ENCODE results near the gene STK11.

The STK11 gene

DNA sequence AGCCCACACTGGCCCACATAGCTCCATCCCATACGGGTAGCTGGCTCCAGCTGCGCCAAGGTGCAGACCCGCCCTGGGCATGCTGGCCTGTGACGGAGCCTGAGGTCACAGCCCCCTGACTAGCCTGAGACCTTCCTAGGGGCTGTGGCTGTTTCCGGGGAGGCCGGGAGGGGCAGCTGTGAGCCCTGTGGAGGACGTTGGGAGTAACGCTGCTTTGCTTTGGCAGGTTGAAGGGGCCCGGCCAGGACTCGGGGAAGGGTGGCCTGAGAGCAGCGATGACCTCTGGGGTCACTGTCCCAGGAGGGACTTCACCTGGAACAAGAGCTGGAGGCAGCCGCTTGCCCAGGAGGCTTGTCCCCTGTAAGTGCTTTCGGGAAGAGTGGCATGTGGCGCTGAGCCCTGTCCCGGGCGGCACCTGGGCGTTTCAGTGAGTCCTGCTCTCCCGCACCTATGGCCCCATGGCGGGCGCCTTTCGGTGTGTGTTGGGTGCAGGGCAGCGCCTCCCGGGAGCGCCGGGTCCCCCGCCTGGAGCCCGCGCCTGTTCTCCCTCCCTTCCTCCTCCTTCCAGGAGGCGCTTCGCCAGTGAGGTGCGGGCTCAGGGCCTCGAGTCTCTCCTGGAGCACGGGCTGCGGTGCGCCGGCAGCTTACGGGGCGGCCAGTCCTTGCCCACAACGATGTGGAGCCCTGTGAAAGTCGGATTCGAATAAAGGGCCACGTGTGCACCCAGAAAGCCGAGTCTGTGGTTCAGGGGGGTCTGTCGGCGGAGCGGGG, 68.7 kb downstream of the STK11 start:
- H3K36me3 ChIP-seq (ENCODE audit: insufficient read depth, low read length) = peaks cover 55% of the 10 kb centered on the region; the same call in 1 of the 2 replicates
- H3K79me2 ChIP-seq (ENCODE audit: insufficient read depth, low read length) = peaks cover 72% of the 10 kb centered on the region
- H2AFZ ChIP-seq (ENCODE audit: low read length) = no peak overlapping the region
- H4K20me1 ChIP-seq (ENCODE audit: insufficient read depth, low read length, poor library complexity, severe bottlenecking) = peaks cover 66% of the 10 kb centered on the region
- no peak overlapping the region for H3K9ac ChIP-seq (ENCODE audit: low read depth, low read length, poor library complexity, severe bottlenecking)
- no peaks in the 10 kb centered on the region for H3K9me3 ChIP-seq (ENCODE audit: insufficient read depth, low read depth, low read length)
- H3K27me3 ChIP-seq (ENCODE audit: insufficient read depth, low read length, poor library complexity, severe bottlenecking) = peaks cover 4% of the 10 kb centered on the region
- H3K4me2 ChIP-seq (ENCODE audit: low read depth, low read length, poor library complexity, severe bottlenecking) = peak overlapping the region; percentile 98
- peak overlapping the region; percentile 90 for H3K4me3 ChIP-seq (ENCODE audit: low read length, poor library complexity, severe bottlenecking)
- TF ChIP-seq, protein P1, sequence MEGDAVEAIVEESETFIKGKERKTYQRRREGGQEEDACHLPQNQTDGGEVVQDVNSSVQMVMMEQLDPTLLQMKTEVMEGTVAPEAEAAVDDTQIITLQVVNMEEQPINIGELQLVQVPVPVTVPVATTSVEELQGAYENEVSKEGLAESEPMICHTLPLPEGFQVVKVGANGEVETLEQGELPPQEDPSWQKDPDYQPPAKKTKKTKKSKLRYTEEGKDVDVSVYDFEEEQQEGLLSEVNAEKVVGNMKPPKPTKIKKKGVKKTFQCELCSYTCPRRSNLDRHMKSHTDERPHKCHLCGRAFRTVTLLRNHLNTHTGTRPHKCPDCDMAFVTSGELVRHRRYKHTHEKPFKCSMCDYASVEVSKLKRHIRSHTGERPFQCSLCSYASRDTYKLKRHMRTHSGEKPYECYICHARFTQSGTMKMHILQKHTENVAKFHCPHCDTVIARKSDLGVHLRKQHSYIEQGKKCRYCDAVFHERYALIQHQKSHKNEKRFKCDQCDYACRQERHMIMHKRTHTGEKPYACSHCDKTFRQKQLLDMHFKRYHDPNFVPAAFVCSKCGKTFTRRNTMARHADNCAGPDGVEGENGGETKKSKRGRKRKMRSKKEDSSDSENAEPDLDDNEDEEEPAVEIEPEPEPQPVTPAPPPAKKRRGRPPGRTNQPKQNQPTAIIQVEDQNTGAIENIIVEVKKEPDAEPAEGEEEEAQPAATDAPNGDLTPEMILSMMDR (conservative IDR thresholded peaks at IDR 0.05; ENCODE audit: low read length) = no peak
- TF ChIP-seq EZH2phosphoT487 (IDR thresholded peaks at IDR 0.05; ENCODE audit: borderline replicate concordance) = no peak
- H3K9me2 ChIP-seq (replicated peaks; ENCODE audit: low read depth, low read length) = no peaks in the 10 kb centered on the region
- peaks cover 14% of the 10 kb centered on the region for H3F3A ChIP-seq (ENCODE audit: low read depth)
- H3K4me1 ChIP-seq (ENCODE audit: insufficient read depth, low read length, poor library complexity, severe bottlenecking) = peaks cover 40% of the 10 kb centered on the region

DNA sequence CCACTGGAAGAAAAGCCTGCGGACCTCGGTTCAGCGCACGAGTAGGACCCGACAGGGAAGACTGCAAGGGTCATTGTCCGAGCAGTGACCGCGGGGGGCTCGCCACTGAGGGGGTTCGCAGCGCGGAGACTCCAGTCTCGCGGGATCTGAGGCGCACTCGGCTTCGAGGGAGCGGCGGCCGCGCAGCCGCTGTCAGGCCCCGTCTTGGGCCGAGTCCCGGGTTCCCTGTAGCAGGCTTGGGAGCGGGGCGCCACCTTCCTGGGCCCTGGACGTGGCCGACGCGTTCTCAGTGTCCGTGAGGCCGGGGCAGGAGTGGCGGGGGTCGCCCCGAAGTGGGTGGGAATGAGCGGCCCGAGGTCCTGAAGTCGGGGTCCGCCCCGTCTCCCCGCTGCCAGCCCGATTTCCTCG, 69.3 kb downstream of the STK11 start:
- TF ChIP-seq EZH2phosphoT487 (IDR thresholded peaks at IDR 0.05; ENCODE audit: borderline replicate concordance) = no peak
- TF ChIP-seq, protein P1 (conservative IDR thresholded peaks at IDR 0.05; ENCODE audit: low read length) = no peak
- Histone ChIP-seq H3K4me1 (ENCODE audit: insufficient read depth, low read length, poor library complexity, severe bottlenecking) (peaks cover 40% of the 10 kb centered on the region), H3K27me3 (ENCODE audit: insufficient read depth, low read length, poor library complexity, severe bottlenecking) (peaks cover 2% of the 10 kb centered on the region), H3K9me3 (ENCODE audit: insufficient read depth, low read depth, low read length) (no peaks in the 10 kb centered on the region), H4K20me1 (ENCODE audit: insufficient read depth, low read length, poor library complexity, severe bottlenecking) (peaks cover 63% of the 10 kb centered on the region), H2AFZ (ENCODE audit: low read length) (no peak overlapping the region), H3K9ac (ENCODE audit: low read depth, low read length, poor library complexity, severe bottlenecking) (peak overlapping the region; percentile 85), H3K4me3 (ENCODE audit: low read length, poor library complexity, severe bottlenecking) (peak overlapping the region; percentile 90), H3K4me2 (ENCODE audit: low read depth, low read length, poor library complexity, severe bottlenecking) (peak overlapping the region; percentile 98), H3F3A (ENCODE audit: low read depth) (peaks cover 14% of the 10 kb centered on the region), H3K79me2 (ENCODE audit: insufficient read depth, low read length) (peaks cover 68% of the 10 kb centered on the region), H3K36me3 (ENCODE audit: insufficient read depth, low read length) (peaks cover 56% of the 10 kb centered on the region; the same call in 1 of the 2 replicates), H3K9me2 (replicated peaks; ENCODE audit: low read depth, low read length) (no peaks in the 10 kb centered on the region)

DNA sequence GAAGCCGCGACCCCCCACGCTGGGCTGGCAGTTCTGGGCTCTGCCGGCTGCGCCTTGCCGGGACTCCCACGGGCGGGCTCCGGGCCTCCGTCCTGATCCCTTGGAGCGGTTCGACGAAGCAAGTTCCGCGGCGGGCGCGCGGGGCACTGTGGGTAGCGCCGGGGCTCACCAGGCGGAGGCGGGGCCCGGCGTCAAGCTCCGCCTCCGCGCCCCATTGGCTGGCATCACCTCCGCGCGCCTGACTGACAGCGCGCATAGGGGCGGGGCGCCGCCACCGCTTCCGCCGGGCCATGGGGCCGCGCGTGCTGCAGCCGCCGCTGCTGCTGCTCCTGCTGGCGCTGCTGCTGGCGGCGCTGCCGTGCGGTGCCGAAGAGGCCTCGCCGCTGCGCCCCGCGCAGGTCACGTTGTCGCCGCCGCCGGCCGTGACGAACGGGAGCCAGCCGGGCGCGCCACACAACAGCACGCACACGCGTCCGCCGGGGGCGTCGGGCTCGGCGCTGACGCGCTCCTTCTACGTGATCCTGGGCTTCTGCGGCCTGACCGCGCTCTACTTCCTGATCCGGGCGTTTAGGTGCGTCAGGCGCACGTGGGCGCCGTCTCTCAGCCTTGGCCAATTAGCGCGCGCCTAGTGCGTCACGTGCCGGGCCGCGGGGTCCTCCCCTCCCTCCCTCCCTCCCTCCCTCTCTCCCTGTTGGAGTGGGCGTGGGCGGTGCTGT, 69.8 kb downstream of the STK11 start, which contains the start of gene FAM174C:
TSS of gene FAM174C (plus strand) at position 271 of the 716 bp plus-strand sequence. CDS start at position 291, 20 bp downstream.
- peaks cover 63% of the 10 kb centered on the region for H3K79me2 ChIP-seq (ENCODE audit: insufficient read depth, low read length)
- peaks cover 55% of the 10 kb centered on the region; the same call in 1 of the 2 replicates for H3K36me3 ChIP-seq (ENCODE audit: insufficient read depth, low read length)
- H3K27me3 ChIP-seq (ENCODE audit: insufficient read depth, low read length, poor library complexity, severe bottlenecking) = no peaks in the 10 kb centered on the region
- H3K4me2 ChIP-seq (ENCODE audit: low read depth, low read length, poor library complexity, severe bottlenecking) = peak within 1 kb of the TSS; percentile 98
- peaks cover 35% of the 10 kb centered on the region for H3K4me1 ChIP-seq (ENCODE audit: insufficient read depth, low read length, poor library complexity, severe bottlenecking)
- H3K9me3 ChIP-seq (ENCODE audit: insufficient read depth, low read depth, low read length) = no peaks in the 10 kb centered on the region
- H3F3A ChIP-seq (ENCODE audit: low read depth) = peaks cover 14% of the 10 kb centered on the region
- peak within 1 kb of the TSS; percentile 21; the same call in 1 of the 2 replicates for H2AFZ ChIP-seq (ENCODE audit: low read length)
- peak within 1 kb of the TSS; percentile 85 for H3K9ac ChIP-seq (ENCODE audit: low read depth, low read length, poor library complexity, severe bottlenecking)
- TF ChIP-seq, protein P1 (conservative IDR thresholded peaks at IDR 0.05; ENCODE audit: low read length) = no peak
- no peak for TF ChIP-seq EZH2phosphoT487 (IDR thresholded peaks at IDR 0.05; ENCODE audit: borderline replicate concordance)
- H3K9me2 ChIP-seq (replicated peaks; ENCODE audit: low read depth, low read length) = no peaks in the 10 kb centered on the region
- peaks cover 58% of the 10 kb centered on the region for H4K20me1 ChIP-seq (ENCODE audit: insufficient read depth, low read length, poor library complexity, severe bottlenecking)
- H3K4me3 ChIP-seq (ENCODE audit: low read length, poor library complexity, severe bottlenecking) = peak within 1 kb of the TSS; percentile 90

Measured in Loucy (cell line).